ENCODE measurements around the gene ENTPD6.
A peak's percentile ranks its signal among the peaks of the same experiment; 100 is the strongest.

The ENTPD6 gene

DNA sequence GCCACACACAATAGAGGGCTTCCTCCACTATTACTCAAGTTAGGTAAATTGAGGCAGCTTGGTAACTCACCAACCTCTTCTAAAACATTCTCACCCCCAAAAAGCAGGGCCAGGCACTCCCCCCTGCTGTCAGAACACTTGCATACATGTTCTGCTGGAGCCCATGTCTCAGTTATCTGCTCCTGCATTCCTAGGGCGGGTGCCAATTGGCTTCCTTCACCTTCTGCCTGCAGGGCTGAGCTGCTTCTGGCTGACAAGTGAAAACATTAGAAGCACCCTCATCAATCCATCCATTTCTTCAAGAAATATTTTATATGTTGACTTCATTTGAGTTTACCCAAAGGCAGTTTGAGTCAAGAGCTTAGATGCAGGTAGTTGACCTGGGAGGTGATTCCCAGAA is 4.5 kb upstream of the ENTPD6 start:
- DNase-seq (ENCODE audit: low read depth) = no peak
- H3K9me3 ChIP-seq (ENCODE audit: control insufficient read depth, low read length) = peaks cover 4% of the 10 kb centered on the region
- no peak overlapping the region for H3K9ac ChIP-seq (ENCODE audit: low read length)
- H3K27me3 ChIP-seq (replicated peaks; ENCODE audit: control insufficient read depth, insufficient read depth, low read length) = peaks cover 6% of the 10 kb centered on the region
- no peaks in the 10 kb centered on the region for H3K36me3 ChIP-seq (ENCODE audit: control insufficient read depth, insufficient read depth, low read length, severe bottlenecking)
- H3K4me1 ChIP-seq (ENCODE audit: control insufficient read depth, insufficient read depth, low read length) = peaks cover 13% of the 10 kb centered on the region
- H3K4me3 ChIP-seq (ENCODE audit: low read length) = no peak overlapping the region

DNA sequence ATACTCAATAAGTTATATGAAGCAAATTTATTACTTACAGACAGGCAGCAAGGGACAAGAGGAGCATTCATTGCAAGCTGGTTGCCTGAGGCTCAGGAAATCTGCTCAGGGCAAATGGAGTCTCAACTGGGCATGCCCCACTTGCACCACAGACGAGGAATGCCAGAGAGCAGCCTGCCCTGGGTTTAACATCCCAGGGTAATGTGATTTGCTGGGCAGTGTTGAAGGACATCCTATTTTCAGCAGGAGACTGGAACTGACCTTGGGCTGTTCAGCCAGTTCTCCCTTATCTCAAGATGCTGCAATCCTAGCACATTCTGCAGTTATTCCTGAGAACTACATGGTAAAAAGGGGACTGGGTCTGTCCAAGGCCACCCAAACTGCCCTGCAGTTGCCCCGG is 3.8 kb upstream of the ENTPD6 start:
- H3K4me3 ChIP-seq (ENCODE audit: low read length) = no peak overlapping the region
- no peak overlapping the region for H3K9ac ChIP-seq (ENCODE audit: low read length)
- peaks cover 6% of the 10 kb centered on the region for H3K27me3 ChIP-seq (replicated peaks; ENCODE audit: control insufficient read depth, insufficient read depth, low read length)
- H3K36me3 ChIP-seq (ENCODE audit: control insufficient read depth, insufficient read depth, low read length, severe bottlenecking) = no peaks in the 10 kb centered on the region
- no peaks in the 10 kb centered on the region for H3K9me3 ChIP-seq (ENCODE audit: control insufficient read depth, low read length)
- H3K4me1 ChIP-seq (ENCODE audit: control insufficient read depth, insufficient read depth, low read length) = peaks cover 18% of the 10 kb centered on the region
- DNase-seq (ENCODE audit: low read depth) = no peak

DNA sequence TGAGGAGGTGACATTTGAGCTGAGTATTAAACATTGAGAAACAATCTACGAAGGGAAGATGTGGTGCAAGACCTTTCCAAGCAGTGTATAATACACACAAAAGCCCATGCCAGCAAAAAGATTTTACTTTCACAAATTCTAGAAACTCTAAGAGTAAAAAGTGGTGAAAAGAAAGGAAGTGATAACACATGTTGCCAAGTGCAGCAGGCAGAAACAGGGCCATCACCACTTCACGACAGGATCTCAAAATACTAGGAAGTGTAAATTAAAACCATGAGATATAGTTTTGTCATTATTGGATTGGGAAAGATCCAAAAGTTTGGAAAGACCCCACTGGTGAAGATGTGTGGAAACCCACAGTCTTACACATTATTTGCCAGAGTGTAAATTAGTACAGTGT is 1.7 kb upstream of the ENTPD6 start:
- no peak for DNase-seq (ENCODE audit: low read depth)
- H3K9me3 ChIP-seq (ENCODE audit: control insufficient read depth, low read length) = no peaks in the 10 kb centered on the region
- no peaks in the 10 kb centered on the region for H3K27me3 ChIP-seq (replicated peaks; ENCODE audit: control insufficient read depth, insufficient read depth, low read length)
- H3K36me3 ChIP-seq (ENCODE audit: control insufficient read depth, insufficient read depth, low read length, severe bottlenecking) = no peaks in the 10 kb centered on the region
- no peak overlapping the region for H3K9ac ChIP-seq (ENCODE audit: low read length)
- H3K4me1 ChIP-seq (ENCODE audit: control insufficient read depth, insufficient read depth, low read length) = peaks cover 20% of the 10 kb centered on the region
- H3K4me3 ChIP-seq (ENCODE audit: low read length) = no peak overlapping the region

DNA sequence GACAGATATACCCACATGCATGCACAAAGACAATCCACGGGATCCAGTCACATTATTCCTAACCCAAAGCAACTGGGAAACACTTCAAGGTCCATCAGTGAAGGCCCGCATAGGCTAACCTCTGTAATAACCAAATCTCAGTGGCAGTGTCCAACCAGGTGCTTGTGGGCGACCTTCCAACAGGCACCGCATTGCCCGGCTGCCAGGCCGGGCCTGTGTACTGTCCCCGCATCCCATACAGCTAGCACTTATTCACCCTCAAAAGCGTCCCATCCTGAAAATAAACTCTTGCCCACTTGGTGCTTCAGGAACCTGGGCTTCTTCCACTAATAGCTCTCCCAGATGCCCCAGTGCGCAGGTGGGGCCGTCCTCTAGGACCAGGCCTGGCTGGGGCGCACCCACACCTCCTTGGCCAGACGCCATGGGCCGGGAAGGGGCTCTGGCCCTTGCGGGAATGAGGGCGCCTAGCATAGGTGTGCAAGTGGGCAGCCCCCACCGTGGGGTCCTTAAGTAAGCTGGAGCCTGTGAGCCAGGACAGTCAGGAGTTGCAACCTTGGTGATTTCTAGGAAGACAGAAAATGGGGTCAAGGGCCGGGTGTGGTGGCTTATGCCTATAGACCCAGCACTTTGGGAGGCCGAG is 1.1 kb upstream of the ENTPD6 start:
- Histone ChIP-seq H3K9me3 (ENCODE audit: control insufficient read depth, low read length) (no peaks in the 10 kb centered on the region), H3K36me3 (ENCODE audit: control insufficient read depth, insufficient read depth, low read length, severe bottlenecking) (no peaks in the 10 kb centered on the region), H3K9ac (ENCODE audit: low read length) (no peak overlapping the region), H3K4me1 (ENCODE audit: control insufficient read depth, insufficient read depth, low read length) (peaks cover 25% of the 10 kb centered on the region), H3K27me3 (replicated peaks; ENCODE audit: control insufficient read depth, insufficient read depth, low read length) (no peaks in the 10 kb centered on the region), H3K4me3 (ENCODE audit: low read length) (no peak overlapping the region)
- DNase-seq (ENCODE audit: low read depth) = no peak

DNA sequence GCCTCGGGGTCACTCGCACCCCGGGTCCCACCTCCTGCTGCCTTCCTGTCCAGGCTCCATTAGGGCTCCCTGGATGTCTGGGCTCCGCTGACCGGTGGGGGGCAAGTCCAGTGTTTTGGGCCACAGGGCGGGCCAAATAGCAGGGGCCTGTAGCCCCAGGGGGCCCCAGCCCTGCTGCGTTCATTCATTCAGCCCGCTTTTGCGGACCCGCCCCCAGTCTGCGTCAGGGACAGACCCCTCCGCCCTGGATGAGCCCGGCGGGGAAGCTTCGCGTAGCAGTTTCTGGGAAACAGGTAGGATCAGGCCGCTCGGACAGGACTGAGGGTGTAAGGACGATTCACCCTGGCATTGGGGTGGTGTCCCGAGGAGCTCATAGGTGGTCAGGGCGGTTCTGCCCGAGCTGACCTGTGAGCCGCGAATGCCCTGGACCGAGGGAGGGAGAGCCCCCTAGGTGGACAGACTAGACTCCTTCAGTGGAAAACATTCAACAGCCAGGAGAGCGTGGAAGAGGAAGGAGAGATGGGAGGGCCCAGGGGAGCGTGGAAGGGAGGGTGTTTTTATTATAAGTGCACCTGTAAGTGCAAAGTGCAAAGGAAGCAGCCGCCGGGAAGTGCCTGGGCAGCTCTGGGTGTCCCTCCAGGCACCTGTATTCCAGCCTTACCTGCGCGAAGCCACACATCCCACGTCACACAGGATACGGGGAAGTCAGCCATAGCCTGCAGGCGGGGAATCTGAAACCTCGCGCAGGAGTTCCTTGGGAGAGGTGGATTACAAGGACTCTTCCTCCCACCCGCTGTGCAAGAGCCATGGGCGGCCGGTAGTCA is 662 bp downstream of the ENTPD6 start:
- peak; percentile 54 for DNase-seq (ENCODE audit: low read depth)
- no peaks in the 10 kb centered on the region for H3K27me3 ChIP-seq (replicated peaks; ENCODE audit: control insufficient read depth, insufficient read depth, low read length)
- no peaks in the 10 kb centered on the region for H3K36me3 ChIP-seq (ENCODE audit: control insufficient read depth, insufficient read depth, low read length, severe bottlenecking)
- peak overlapping the region; percentile 91 for H3K9ac ChIP-seq (ENCODE audit: low read length)
- H3K4me3 ChIP-seq (ENCODE audit: low read length) = peak overlapping the region; percentile 93
- no peaks in the 10 kb centered on the region for H3K9me3 ChIP-seq (ENCODE audit: control insufficient read depth, low read length)
- peaks cover 35% of the 10 kb centered on the region for H3K4me1 ChIP-seq (ENCODE audit: control insufficient read depth, insufficient read depth, low read length)

DNA sequence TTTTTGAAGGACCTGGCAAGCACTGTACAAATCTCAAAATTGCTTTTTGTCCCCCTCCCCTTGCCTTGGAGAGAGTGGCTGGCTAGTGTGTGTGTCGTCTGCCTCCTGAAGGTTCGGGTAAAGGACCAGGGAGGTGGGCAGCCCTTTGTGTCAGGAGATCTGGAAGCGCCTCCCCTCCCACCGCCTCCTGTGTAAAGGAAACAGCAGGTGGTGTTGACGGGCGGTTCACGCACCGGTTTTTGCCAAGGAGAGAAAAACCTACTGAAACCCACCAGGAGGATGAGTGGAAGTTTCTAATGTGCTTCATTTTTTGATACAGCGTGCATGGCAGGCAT is 1.2 kb downstream of the ENTPD6 start:
- no peak for DNase-seq (ENCODE audit: low read depth)
- H3K4me1 ChIP-seq (ENCODE audit: control insufficient read depth, insufficient read depth, low read length) = peaks cover 35% of the 10 kb centered on the region
- H3K27me3 ChIP-seq (replicated peaks; ENCODE audit: control insufficient read depth, insufficient read depth, low read length) = no peaks in the 10 kb centered on the region
- peak overlapping the region; percentile 93 for H3K4me3 ChIP-seq (ENCODE audit: low read length)
- H3K9ac ChIP-seq (ENCODE audit: low read length) = peak overlapping the region; percentile 91
- H3K36me3 ChIP-seq (ENCODE audit: control insufficient read depth, insufficient read depth, low read length, severe bottlenecking) = no peaks in the 10 kb centered on the region
- H3K9me3 ChIP-seq (ENCODE audit: control insufficient read depth, low read length) = no peaks in the 10 kb centered on the region

DNA sequence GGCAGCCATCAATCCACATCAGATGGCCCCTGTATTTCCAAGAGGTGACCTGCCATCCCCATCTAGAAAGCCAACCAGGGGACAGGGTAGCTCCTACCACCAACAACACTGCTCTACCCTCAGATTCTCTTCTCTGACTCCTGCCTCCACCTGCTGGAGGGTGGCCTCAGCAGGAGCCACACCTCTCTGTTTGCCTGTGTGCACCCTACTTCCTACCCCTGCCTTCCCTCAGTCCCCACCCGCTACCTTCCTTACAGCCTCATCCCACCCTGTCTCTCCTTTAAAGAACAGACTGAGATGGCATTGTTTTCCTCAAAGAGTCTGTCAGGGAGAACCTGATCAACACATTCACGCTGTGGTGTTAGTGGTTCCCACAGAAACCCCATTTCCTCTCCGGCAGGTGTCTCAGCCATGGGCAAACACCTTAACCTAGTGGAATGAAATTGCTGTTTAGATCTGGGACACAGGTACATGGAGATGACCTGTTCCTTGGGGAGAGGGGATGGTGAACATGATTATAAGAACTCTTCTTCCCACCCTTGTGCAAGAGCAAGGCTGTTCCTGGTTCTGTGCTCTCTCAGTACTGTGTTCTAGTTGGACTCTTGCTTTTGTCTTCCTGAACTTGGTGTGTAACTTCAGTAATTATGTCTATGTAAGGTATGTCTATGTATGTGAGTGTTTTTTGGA is 1.8 kb downstream of the ENTPD6 start:
- peaks cover 35% of the 10 kb centered on the region for H3K4me1 ChIP-seq (ENCODE audit: control insufficient read depth, insufficient read depth, low read length)

DNA sequence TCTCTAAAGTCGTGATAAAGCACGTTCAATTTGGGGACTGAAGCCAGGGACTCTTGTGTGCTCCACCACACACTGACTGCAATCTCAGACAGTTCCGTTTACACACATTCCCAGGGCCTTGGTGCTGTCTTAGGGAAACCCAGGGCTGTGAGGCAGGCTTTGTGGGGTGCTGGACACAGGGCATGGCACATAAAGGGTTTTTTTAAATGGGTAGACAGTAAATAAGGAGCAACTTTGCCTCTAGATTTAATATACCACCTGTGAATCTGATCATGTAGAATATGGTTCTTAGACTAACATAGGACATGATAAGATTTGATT is 2.3 kb downstream of the ENTPD6 start:
- H3K27me3 ChIP-seq (replicated peaks; ENCODE audit: control insufficient read depth, insufficient read depth, low read length) = no peaks in the 10 kb centered on the region
- no peak overlapping the region for H3K4me3 ChIP-seq (ENCODE audit: low read length)

More for the DNA sequence above, 1.8 kb downstream of the ENTPD6 start:
- Histone ChIP-seq H3K27me3 (replicated peaks; ENCODE audit: control insufficient read depth, insufficient read depth, low read length) (no peaks in the 10 kb centered on the region), H3K4me3 (ENCODE audit: low read length) (no peak overlapping the region), H3K36me3 (ENCODE audit: control insufficient read depth, insufficient read depth, low read length, severe bottlenecking) (no peaks in the 10 kb centered on the region), H3K9ac (ENCODE audit: low read length) (no peak overlapping the region), H3K9me3 (ENCODE audit: control insufficient read depth, low read length) (no peaks in the 10 kb centered on the region)
- no peak for DNase-seq (ENCODE audit: low read depth)

DNA sequence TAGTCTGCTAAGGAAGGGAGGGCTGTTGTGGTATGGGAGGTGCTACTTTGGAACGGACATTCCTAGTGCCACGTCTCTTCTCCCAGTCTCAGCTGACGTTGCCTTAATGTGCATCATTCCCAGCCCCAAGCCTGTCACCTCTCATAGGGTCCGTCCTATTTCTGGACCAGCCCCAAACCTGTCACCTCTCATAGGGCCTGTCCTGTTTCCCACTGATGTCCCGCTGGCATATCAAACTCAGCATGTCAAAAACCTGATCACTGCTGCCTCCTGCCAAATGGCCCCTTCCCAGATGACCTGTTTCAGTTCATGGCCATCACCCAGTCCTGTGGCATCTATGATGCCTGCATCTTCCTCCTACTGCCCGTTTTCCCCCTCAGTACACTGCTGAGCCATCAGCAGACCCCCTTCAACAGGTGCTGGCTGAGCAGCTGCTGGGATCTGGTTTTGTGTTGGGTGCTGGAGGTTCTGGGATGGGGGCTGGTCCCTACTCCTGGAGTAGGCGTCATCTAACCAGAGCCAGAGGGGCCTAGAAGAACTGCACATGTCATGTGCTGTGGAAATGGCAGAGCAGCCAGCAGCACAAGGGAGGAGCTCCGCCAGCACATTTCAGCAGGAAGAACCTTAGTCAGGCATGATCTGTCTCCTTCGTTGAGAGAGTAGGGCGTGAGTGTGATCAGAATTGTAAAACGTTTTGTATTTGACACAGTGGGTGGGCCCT is 3.3 kb downstream of the ENTPD6 start:
- Histone ChIP-seq H3K27me3 (replicated peaks; ENCODE audit: control insufficient read depth, insufficient read depth, low read length) (no peaks in the 10 kb centered on the region), H3K9ac (ENCODE audit: low read length) (no peak overlapping the region), H3K4me3 (ENCODE audit: low read length) (no peak overlapping the region), H3K4me1 (ENCODE audit: control insufficient read depth, insufficient read depth, low read length) (peaks cover 38% of the 10 kb centered on the region), H3K36me3 (ENCODE audit: control insufficient read depth, insufficient read depth, low read length, severe bottlenecking) (no peaks in the 10 kb centered on the region), H3K9me3 (ENCODE audit: control insufficient read depth, low read length) (no peaks in the 10 kb centered on the region)
- no peak for DNase-seq (ENCODE audit: low read depth)

More for the DNA sequence above, 2.3 kb downstream of the ENTPD6 start:
- H3K36me3 ChIP-seq (ENCODE audit: control insufficient read depth, insufficient read depth, low read length, severe bottlenecking) = no peaks in the 10 kb centered on the region
- H3K9ac ChIP-seq (ENCODE audit: low read length) = no peak overlapping the region
- peaks cover 35% of the 10 kb centered on the region for H3K4me1 ChIP-seq (ENCODE audit: control insufficient read depth, insufficient read depth, low read length)
- DNase-seq (ENCODE audit: low read depth) = no peak
- H3K9me3 ChIP-seq (ENCODE audit: control insufficient read depth, low read length) = no peaks in the 10 kb centered on the region

DNA sequence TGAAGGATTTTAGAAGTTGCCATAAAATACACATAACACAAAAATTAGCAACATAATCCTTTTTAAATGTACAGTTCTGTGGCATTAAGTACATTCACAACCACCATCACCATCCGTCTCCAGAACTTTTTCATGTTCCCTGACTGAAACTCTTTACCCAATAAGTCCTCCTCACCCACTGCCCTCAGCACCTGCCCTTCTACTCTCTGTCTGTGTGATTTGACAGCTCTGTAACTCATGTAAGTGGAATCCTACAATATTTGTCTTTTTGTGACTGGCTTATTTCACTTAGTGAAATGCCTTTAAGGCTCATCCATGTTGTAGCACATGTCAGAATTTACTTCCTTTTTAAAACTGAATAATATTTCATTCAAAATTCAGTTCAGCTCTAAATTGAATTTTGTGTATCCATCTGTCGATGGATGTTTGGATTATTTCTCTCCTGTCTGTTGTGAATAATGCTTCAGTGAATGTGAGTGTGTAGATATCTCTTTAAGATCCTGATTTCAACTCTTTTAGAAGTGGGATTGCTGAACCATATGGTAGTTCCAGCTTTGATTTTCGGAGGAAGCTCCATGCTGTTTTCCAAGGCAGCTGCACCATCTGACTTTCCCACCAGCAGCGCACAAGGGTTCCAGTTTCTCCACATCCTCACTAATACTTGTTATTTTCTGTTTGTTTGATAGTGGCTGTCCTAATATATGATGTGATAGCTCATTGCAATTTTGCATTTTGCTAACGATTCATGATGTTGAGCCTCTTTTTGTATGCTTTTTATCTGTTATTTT is 4.2 kb downstream of the ENTPD6 start:
- no peak for DNase-seq (ENCODE audit: low read depth)
- Histone ChIP-seq H3K4me1 (ENCODE audit: control insufficient read depth, insufficient read depth, low read length) (peaks cover 33% of the 10 kb centered on the region), H3K27me3 (replicated peaks; ENCODE audit: control insufficient read depth, insufficient read depth, low read length) (no peaks in the 10 kb centered on the region), H3K9ac (ENCODE audit: low read length) (no peak overlapping the region), H3K36me3 (ENCODE audit: control insufficient read depth, insufficient read depth, low read length, severe bottlenecking) (no peaks in the 10 kb centered on the region), H3K4me3 (ENCODE audit: low read length) (no peak overlapping the region), H3K9me3 (ENCODE audit: control insufficient read depth, low read length) (no peaks in the 10 kb centered on the region)
